ENCODE data around the gene MNAT1. TPM values are rescaled to one million over a fixed set of nuclear protein-coding genes. Genes with fewer than 3 reads are reported as not detected.

Gene MNAT1
- total and polyA plus RNA-seq, 9 of the 15 experiments (the other 6 are each of a cell fraction or from before 2014, with no cell fraction given) = 37.8 to 83.3 (median 60.4) TPM

GRCh38 chr14:60691383-60692113 is 43.0 kb upstream of the MNAT1 start:
- no peak for DNase-seq (ENCODE audit: extremely low read depth in 1 of 4, low spot score in 3 of 4)
- no peak overlapping the region for H3K27ac ChIP-seq (ENCODE audit: extremely low read depth, low read depth, low read length)
- no TSS peak for BruUV-seq (replicated peaks)
- no peaks in the 10 kb centered on the region for H3K9me3 ChIP-seq (replicated peaks; ENCODE audit: control insufficient read depth, insufficient read depth, low read depth, low read length)
- H3K79me2 ChIP-seq (ENCODE audit: control insufficient read depth, insufficient read depth, low read length) = no peaks in the 10 kb centered on the region
- H3K4me3 ChIP-seq = no peak overlapping the region
- H3K4me1 ChIP-seq (replicated peaks in 1 of 2; ENCODE audit: control insufficient read depth in 2 of 2, insufficient read depth in 2 of 2, low read length in 2 of 2) = no peaks in the 10 kb centered on the region
- no peak for ATAC-seq
- no peak overlapping the region for H2AFZ ChIP-seq (ENCODE audit: low read depth, low read length)
- 7% methylated on average over 3 of the region's 3 CpGs for WGBS (ENCODE audit: insufficient coverage, low coverage, missing lambda C conversion rate)
- in situ Hi-C loops (cut with MboI) (no loop called here), intact Hi-C loops (cut with micrococcal nuclease) (no loop called here)
- POLR2A ChIA-PET = no interaction called here
- H4K20me1 ChIP-seq (replicated peaks; ENCODE audit: control insufficient read depth, insufficient read depth, low read length) = no peaks in the 10 kb centered on the region
- no peaks in the 10 kb centered on the region for H3K27me3 ChIP-seq (ENCODE audit: control insufficient read depth in 2 of 2, insufficient read depth in 2 of 2, low read length in 2 of 2)
- no peak for FAIRE-seq
- H3K9ac ChIP-seq (ENCODE audit: insufficient read depth in 1 of 2, low read depth in 2 of 2, low read length in 2 of 2) = no peak overlapping the region
- H3K4me2 ChIP-seq (ENCODE audit: insufficient read depth, low read length) = no peak overlapping the region
- CTCF ChIA-PET (ENCODE audit: low intra/inter-chr PET ratio) = no interaction called here
- no peaks in the 10 kb centered on the region for H3K9me1 ChIP-seq (ENCODE audit: control insufficient read depth, insufficient read depth, low read length)
- no peak for TF ChIP-seq HDGF (IDR thresholded peaks at IDR 0.05)
- no peak for TF ChIP-seq C11orf30 (IDR thresholded peaks at IDR 0.05; ENCODE audit: low read depth)
- TF ChIP-seq ZFP30 (CRISPR knock-in tag; IDR thresholded peaks at IDR 0.05; ENCODE audit: borderline replicate concordance) = no peak
- no peak for TF ChIP-seq ARID3B (CRISPR knock-in tag; IDR thresholded peaks at IDR 0.05; ENCODE audit: borderline replicate concordance)
- no peak for TF ChIP-seq MTA1 (IDR thresholded peaks at IDR 0.05; ENCODE audit: borderline replicate concordance)
- TF ChIP-seq ESRRA (IDR thresholded peaks at IDR 0.05; ENCODE audit: borderline replicate concordance, low read depth) = no peak
- no peak for TF ChIP-seq FOXK2 (conservative IDR thresholded peaks at IDR 0.05 in 1 of 2, IDR thresholded peaks at IDR 0.05 in 1 of 2; ENCODE audit: low read depth in 2 of 2)
- no peak for TF ChIP-seq CHCHD3 (CRISPR knock-in tag; IDR thresholded peaks at IDR 0.05)
- no peak for TF ChIP-seq CC2D1A (IDR thresholded peaks at IDR 0.05)
- TF ChIP-seq ATF1 (CRISPR knock-in tag; IDR thresholded peaks at IDR 0.05) = no peak
- TF ChIP-seq ATF1 (tag; IDR thresholded peaks at IDR 0.05) = no peak
- no peak for TF ChIP-seq SIN3A (IDR thresholded peaks at IDR 0.05; ENCODE audit: borderline replicate concordance in 2 of 2, control insufficient read depth in 1 of 2, low read depth in 2 of 2, low read length in 2 of 2)
- TF ChIP-seq SAP30 (IDR thresholded peaks at IDR 0.05; ENCODE audit: borderline replicate concordance, insufficient read depth, low read depth, low read length, poor library complexity, severe bottlenecking) = no peak
- TF ChIP-seq ZNF431 (CRISPR knock-in tag; IDR thresholded peaks at IDR 0.05) = no peak
- no peak for TF ChIP-seq ZNF140 (CRISPR knock-in tag; IDR thresholded peaks at IDR 0.05)
- TF ChIP-seq POLR2H (tag; IDR thresholded peaks at IDR 0.05; ENCODE audit: low read depth) = no peak
- no peaks in the 10 kb centered on the region for H3K36me3 ChIP-seq (ENCODE audit: control insufficient read depth, insufficient read depth, low read length)

Measured in K562 (cell line).